MCF 10A (cell line): Measurements from ENCODE around the gene ENOSF1. TPM values are rescaled to one million over a fixed set of nuclear protein-coding genes. Genes with fewer than 3 reads are reported as not detected.

Experiments
- BruUV-seq: library from RNA; stranded (reverse); fragments of 400-500 nt; replicated peaks from 2 replicates; lab custom pipeline; 2021; lab: Mats Ljungman, UMichigan
- CTCF ChIA-PET: fragments of 300-600 bp; sonication (Branson Sonifier 250); formaldehyde crosslinking; extraction: SDS; loops from one replicate; lab custom pipeline; 2021; ENCODE audit warnings: antibody characterized with exemption, inconsistent platforms; lab: Yijun Ruan, JAX
- POLR2A ChIA-PET: fragments of 300-600, 350-650 bp; sonication (Branson Sonifier 250); formaldehyde crosslinking; extraction: SDS; loops from one replicate; lab custom pipeline; 2020; ENCODE audit warnings: antibody characterized with exemption, inconsistent platforms; lab: Yijun Ruan, JAX
- DNase-seq: peaks from one replicate; pipeline ENCODE4 v3.0.0-alpha.2; 2018; ENCODE audit not compliant: unreplicated experiment
- H3K27ac Mint-ChIP-seq: one replicate; pipeline ENCODE4 v1.8.0; 2022; ENCODE audit warnings: mild to moderate bottlenecking, low read depth, mixed read lengths; ENCODE audit not compliant: unreplicated experiment
- H3K27me3 Mint-ChIP-seq: one replicate; pipeline ENCODE4 v1.8.0; 2022; ENCODE audit warnings: mixed read lengths; ENCODE audit not compliant: insufficient read depth, unreplicated experiment
- H3K36me3 Mint-ChIP-seq: one replicate; pipeline ENCODE4 v1.8.0; 2022; ENCODE audit warnings: mild to moderate bottlenecking, moderate library complexity, mixed read lengths; ENCODE audit not compliant: insufficient read depth, unreplicated experiment
- H3K4me1 Mint-ChIP-seq: one replicate; pipeline ENCODE4 v1.8.0; 2022; ENCODE audit warnings: mixed read lengths; ENCODE audit not compliant: insufficient read depth, unreplicated experiment
- H3K4me3 Mint-ChIP-seq: one replicate; pipeline ENCODE4 v1.8.0; 2022; ENCODE audit warnings: mild to moderate bottlenecking, moderate library complexity, mixed read lengths; ENCODE audit not compliant: unreplicated experiment
- H3K9me3 Mint-ChIP-seq: one replicate; pipeline ENCODE4 v1.8.0; 2022; ENCODE audit warnings: mixed read lengths; ENCODE audit not compliant: unreplicated experiment
- intact Hi-C: fragments of 100-400 bp; cut with micrococcal nuclease; formaldehyde crosslinking; loops from 2 replicates; pipeline ENCODE4 v1.14.1; 2022
- total RNA-seq: library from RNA; stranded (reverse); gene quantifications from 2 replicates; pipeline ENCODE4 v1.2.3, GENCODE V29; 2022
- TF ChIP-seq, protein P1 (sequence below): fragments of 200-600 bp; IDR thresholded peaks from one replicate; pipeline ENCODE4 v1.8.0; 2022; ENCODE audit warnings: antibody characterized with exemption, mild to moderate bottlenecking; ENCODE audit not compliant: unreplicated experiment

The ENOSF1 gene
- total RNA-seq, 1 experiment from 2014 or later = 106 TPM

GRCh38 chr18:688323-688722, 24.1 kb downstream of the ENOSF1 start:
- TF ChIP-seq, protein P1, sequence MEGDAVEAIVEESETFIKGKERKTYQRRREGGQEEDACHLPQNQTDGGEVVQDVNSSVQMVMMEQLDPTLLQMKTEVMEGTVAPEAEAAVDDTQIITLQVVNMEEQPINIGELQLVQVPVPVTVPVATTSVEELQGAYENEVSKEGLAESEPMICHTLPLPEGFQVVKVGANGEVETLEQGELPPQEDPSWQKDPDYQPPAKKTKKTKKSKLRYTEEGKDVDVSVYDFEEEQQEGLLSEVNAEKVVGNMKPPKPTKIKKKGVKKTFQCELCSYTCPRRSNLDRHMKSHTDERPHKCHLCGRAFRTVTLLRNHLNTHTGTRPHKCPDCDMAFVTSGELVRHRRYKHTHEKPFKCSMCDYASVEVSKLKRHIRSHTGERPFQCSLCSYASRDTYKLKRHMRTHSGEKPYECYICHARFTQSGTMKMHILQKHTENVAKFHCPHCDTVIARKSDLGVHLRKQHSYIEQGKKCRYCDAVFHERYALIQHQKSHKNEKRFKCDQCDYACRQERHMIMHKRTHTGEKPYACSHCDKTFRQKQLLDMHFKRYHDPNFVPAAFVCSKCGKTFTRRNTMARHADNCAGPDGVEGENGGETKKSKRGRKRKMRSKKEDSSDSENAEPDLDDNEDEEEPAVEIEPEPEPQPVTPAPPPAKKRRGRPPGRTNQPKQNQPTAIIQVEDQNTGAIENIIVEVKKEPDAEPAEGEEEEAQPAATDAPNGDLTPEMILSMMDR = no peak
- Mint-ChIP-seq H3K36me3 (peaks cover 86% of the 10 kb centered on the region), H3K4me1 (peaks cover 6% of the 10 kb centered on the region), H3K9me3 (no peaks in the 10 kb centered on the region), H3K27me3 (no peaks in the 10 kb centered on the region), H3K4me3 (no peak overlapping the region), H3K27ac (no peak overlapping the region)
- intact Hi-C loops = no loop called here
- no peak for DNase-seq
- BruUV-seq = no TSS peak
- ChIA-PET CTCF (interaction anchor here (0.9 to 1.3 kb wide), 2 partner anchors 18 to 151 kb away, joined by 3 to 4 read pairs; no protein-coding TSS in a partner anchor), POLR2A (no interaction called here)

- intact Hi-C loops = no loop called here
- BruUV-seq = no TSS peak
- Mint-ChIP-seq H3K27me3 (no peaks in the 10 kb centered on the region), H3K27ac (no peak overlapping the region), H3K36me3 (peaks cover 86% of the 10 kb centered on the region), H3K9me3 (no peaks in the 10 kb centered on the region), H3K4me1 (peaks cover 6% of the 10 kb centered on the region), H3K4me3 (no peak overlapping the region)
- CTCF ChIA-PET = interaction anchor here (0.7 to 1.5 kb wide), 4 partner anchors 26 to 153 kb away, joined by 3 to 8 read pairs (median 4); no protein-coding TSS in a partner anchor
- no peak for DNase-seq
- POLR2A ChIA-PET = interaction anchor here (0.5 to 1.8 kb wide), 4 partner anchors 16 to 155 kb away, joined by 3 to 5 read pairs (median 4); no protein-coding TSS in a partner anchor
- TF ChIP-seq, protein P1 = no peak
Measured at GRCh38 chr18:686339-687111, 25.9 kb downstream of the ENOSF1 start.

- Mint-ChIP-seq H3K4me3 (no peak overlapping the region), H3K36me3 (peaks cover 87% of the 10 kb centered on the region), H3K9me3 (no peaks in the 10 kb centered on the region), H3K27ac (no peak overlapping the region), H3K27me3 (no peaks in the 10 kb centered on the region), H3K4me1 (peaks cover 6% of the 10 kb centered on the region)
- ChIA-PET CTCF (interaction anchor here (0.6 to 1.5 kb wide), 5 partner anchors 50 to 154 kb away, joined by 3 to 8 read pairs (median 3); no protein-coding TSS in a partner anchor), POLR2A (interaction anchor here (1.8 kb wide), 1 partner anchor 17 kb away, joined by 5 read pairs; no protein-coding TSS in a partner anchor)
- no TSS peak for BruUV-seq
- intact Hi-C loops = no loop called here
- TF ChIP-seq, protein P1 = no peak
- no peak for DNase-seq
Measured at GRCh38 chr18:685438-685837, 27.0 kb downstream of the ENOSF1 start.

DNA sequence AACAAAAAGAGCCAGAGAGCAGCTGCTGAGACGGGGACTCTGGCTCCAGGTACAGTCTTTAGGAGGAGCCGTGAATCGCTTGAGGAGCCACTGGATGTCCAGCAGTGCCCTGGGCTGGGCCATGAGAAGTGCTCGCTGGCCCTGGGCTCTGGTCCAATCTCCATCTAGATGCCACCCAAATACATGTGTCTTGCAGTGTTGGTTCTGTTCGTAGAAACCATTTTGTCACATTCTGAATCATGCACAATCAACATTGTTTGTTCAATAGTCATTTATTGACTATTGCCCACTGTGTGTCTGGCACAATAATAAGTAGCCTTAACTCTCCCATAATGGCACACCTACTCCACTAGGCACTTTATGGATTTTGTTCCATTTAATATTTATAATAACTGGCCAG, 28.9 kb downstream of the ENOSF1 start:
- no TSS peak for BruUV-seq
- Mint-ChIP-seq H3K9me3 (no peaks in the 10 kb centered on the region), H3K4me1 (peaks cover 6% of the 10 kb centered on the region), H3K27me3 (no peaks in the 10 kb centered on the region), H3K27ac (no peak overlapping the region), H3K36me3 (peaks cover 88% of the 10 kb centered on the region), H3K4me3 (no peak overlapping the region)
- intact Hi-C loops = no loop called here
- ChIA-PET POLR2A (interaction anchor here (0.9 kb wide), 2 partner anchors 10 to 48 kb away, joined by 3 read pairs; no protein-coding TSS in a partner anchor), CTCF (interaction anchor here (1.0 to 1.1 kb wide), 2 partner anchors 16 to 156 kb away, joined by 3 read pairs; no protein-coding TSS in a partner anchor)
- no peak for DNase-seq
- TF ChIP-seq, protein P1 = no peak
